PFSK-1 (cell line): ENCODE data around the gene CCDC106.

ENCODE experiments used
- FOXP2 ChIP-seq: optimal IDR thresholded peaks from 2 replicates; pipeline ENCODE3; 2011; ENCODE audit warnings: borderline replicate concordance, control low read depth, inconsistent platforms; ENCODE audit not compliant: insufficient read depth; ENCODE audit errors: extremely low read length, extremely low read depth
- POLR2AphosphoS5 ChIP-seq: IDR thresholded peaks from 2 replicates; pipeline ENCODE4 v1.6.1; 2012; ENCODE audit warnings: low read depth, mild to moderate bottlenecking, control low read depth, low read length, moderate library complexity
- SIN3A ChIP-seq: IDR thresholded peaks from 2 replicates; pipeline ENCODE4 v1.6.1; 2012; ENCODE audit warnings: mild to moderate bottlenecking, low read length, moderate library complexity, borderline replicate concordance; ENCODE audit not compliant: insufficient read depth
- TAF1 ChIP-seq: IDR thresholded peaks from 2 replicates; pipeline ENCODE4 v1.6.1; 2012; ENCODE audit warnings: low read length, control low read depth, borderline replicate concordance; ENCODE audit not compliant: insufficient read depth
- TF ChIP-seq, protein P1 (sequence below), 2 experiments: IDR thresholded peaks; 2 replicates each; pipeline versions ENCODE4 v1.6.1 to v1.8.0; 2011 to 2012; ENCODE audit warnings: low read depth in 2 of 2, low read length in 2 of 2, control low read depth in 1 of 2, inconsistent platforms in 1 of 2, mild to moderate bottlenecking in 1 of 2, moderate library complexity in 1 of 2; ENCODE audit not compliant: insufficient read depth in 1 of 2

CCDC106 gene

DNA sequence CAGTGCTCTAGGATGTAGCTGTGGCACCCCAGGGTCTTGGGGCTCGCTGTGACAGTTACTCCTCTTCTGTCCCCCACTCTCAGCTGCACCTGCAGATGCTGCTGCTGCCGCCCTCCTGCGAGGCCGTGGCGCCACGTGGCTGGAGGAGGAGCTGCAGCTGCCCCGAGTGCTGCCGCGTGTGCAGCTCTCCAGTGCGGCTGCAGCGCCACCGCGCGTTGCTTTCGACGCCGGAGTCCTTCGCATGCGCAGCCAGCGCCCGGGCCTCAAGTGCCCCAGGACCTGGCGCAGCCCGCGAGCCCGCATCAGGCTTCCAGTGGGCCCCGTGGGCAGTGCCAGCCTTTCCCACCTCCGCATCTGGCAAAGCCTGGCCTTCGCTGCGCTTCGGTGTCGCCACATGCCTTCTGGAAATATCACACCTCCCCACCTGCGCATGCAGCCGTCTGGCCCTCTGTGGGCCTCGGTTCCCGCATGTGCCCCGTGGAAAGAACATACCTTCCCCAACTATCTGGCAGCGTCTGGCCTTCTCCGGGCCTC is 7.9 kb upstream of the CCDC106 start:
- peak; percentile 9 for TF ChIP-seq FOXP2
- no peak for TF ChIP-seq POLR2AphosphoS5
- no peak for TF ChIP-seq TAF1
- no peak for TF ChIP-seq SIN3A
- TF ChIP-seq, protein P1, sequence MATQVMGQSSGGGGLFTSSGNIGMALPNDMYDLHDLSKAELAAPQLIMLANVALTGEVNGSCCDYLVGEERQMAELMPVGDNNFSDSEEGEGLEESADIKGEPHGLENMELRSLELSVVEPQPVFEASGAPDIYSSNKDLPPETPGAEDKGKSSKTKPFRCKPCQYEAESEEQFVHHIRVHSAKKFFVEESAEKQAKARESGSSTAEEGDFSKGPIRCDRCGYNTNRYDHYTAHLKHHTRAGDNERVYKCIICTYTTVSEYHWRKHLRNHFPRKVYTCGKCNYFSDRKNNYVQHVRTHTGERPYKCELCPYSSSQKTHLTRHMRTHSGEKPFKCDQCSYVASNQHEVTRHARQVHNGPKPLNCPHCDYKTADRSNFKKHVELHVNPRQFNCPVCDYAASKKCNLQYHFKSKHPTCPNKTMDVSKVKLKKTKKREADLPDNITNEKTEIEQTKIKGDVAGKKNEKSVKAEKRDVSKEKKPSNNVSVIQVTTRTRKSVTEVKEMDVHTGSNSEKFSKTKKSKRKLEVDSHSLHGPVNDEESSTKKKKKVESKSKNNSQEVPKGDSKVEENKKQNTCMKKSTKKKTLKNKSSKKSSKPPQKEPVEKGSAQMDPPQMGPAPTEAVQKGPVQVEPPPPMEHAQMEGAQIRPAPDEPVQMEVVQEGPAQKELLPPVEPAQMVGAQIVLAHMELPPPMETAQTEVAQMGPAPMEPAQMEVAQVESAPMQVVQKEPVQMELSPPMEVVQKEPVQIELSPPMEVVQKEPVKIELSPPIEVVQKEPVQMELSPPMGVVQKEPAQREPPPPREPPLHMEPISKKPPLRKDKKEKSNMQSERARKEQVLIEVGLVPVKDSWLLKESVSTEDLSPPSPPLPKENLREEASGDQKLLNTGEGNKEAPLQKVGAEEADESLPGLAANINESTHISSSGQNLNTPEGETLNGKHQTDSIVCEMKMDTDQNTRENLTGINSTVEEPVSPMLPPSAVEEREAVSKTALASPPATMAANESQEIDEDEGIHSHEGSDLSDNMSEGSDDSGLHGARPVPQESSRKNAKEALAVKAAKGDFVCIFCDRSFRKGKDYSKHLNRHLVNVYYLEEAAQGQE (IDR thresholded peaks at IDR 0.05; ENCODE audit: insufficient read depth in 1 of 2, low read depth in 2 of 2, low read length in 2 of 2), result no peak

GRCh38 chr19:55640577-55641425 is 7.2 kb upstream of the CCDC106 start, which contains the start of gene ZNF580:
ZNF580 (plus strand) TSS chr19:55641002; CDS start chr19:55642509, 1,507 bp downstream.
- TF ChIP-seq, protein P1 (IDR thresholded peaks at IDR 0.05; ENCODE audit: insufficient read depth in 1 of 2, low read depth in 2 of 2, low read length in 2 of 2), result no peak
- TF ChIP-seq TAF1 (0 out of 2 replicates have a peak, but pooled peaks have one; percentile 51), SIN3A (no peak), POLR2AphosphoS5 (no peak), FOXP2 (peak; percentile 26)

DNA sequence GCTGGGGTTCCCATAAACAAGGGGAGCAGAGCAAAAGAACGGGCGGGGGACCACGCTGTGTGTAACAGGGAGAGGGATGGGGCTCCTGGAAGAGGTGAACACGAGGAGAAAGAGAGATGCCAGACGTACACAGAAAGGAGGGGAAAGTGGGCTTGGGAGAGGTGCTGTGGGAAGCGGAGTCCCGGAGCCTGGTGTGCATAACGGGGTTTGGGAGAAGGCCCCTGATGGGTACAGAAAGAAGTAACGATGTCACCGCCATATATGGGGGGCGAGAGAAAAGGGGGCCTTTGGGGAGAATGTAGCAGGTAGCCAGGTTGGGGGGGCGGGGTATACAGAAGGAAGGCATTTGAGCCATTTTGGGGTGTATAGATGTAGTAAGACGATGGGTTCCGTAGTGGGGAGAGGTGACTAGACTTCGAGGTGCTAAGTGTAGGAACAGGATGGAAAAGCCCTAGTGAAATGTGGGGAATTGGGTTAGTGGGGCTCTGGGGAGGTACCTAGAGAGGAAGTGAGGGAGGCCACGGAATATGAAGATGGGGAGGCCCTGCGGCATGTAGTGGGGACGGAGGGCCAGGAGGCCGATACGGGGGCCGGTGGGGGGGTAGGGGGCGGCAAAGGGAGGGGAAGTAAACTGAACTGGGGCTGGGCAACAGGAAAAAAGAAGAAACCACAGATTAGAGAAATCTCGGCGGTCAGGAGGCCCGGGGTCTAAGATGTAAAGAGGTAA is 6.4 kb upstream of the CCDC106 start:
- TF ChIP-seq SIN3A, result no peak

- no peak for TF ChIP-seq FOXP2
- TF ChIP-seq TAF1, result no peak
- TF ChIP-seq, protein P1 (IDR thresholded peaks at IDR 0.05; ENCODE audit: insufficient read depth in 1 of 2, low read depth in 2 of 2, low read length in 2 of 2), result no peak
- TF ChIP-seq POLR2AphosphoS5, result peak; percentile 51; the same call in 1 of the 2 replicates
- TF ChIP-seq SIN3A, result 0 out of 2 replicates have a peak, but pooled peaks have one; percentile 35
These were observed 5.6 kb upstream of the CCDC106 start for GRCh38 chr19:55642153-55643002.
